HS-5 (cell line): Measurements from ENCODE around the gene SELENOF.
"Not testable (repeated sequence)": the region's sequence is repeated elsewhere in the genome, so short reads cannot be mapped to it uniquely, and the experiment has no call there.

ENCODE experiments used
- DNase-seq: peaks from one replicate; pipeline ENCODE4 v3.0.0-alpha.2; 2012; ENCODE audit warnings: low read depth

Gene SELENOF

GRCh38 chr1:86814118-86814517 is 99.8 kb downstream of the SELENOF start:
- not testable (repeated sequence) for DNase-seq
